Bronchial epithelial cell (primary cell): ENCODE measurements around the gene DNM3. TPM values are rescaled to one million over a fixed set of nuclear protein-coding genes. Genes with fewer than 3 reads are reported as not detected.

Experiments
- DNase-seq: peaks from one replicate; pipeline ENCODE4 v3.0.0-alpha.2; 2010; ENCODE audit warnings: low read depth
- FAIRE-seq: peaks from 2 replicates; lab custom pipeline; 2011; peaks lifted over from hg19 to GRCh38; lab: Jason Lieb, UNC
- H3K27me3 ChIP-seq: 2 replicates; pipeline ENCODE4 v1.5.1; 2011; ENCODE audit warnings: low read length; ENCODE audit not compliant: control insufficient read depth, insufficient read depth
- H3K36me3 ChIP-seq: 2 replicates; pipeline ENCODE4 v1.5.1; 2011; ENCODE audit warnings: low read length; ENCODE audit not compliant: control insufficient read depth, insufficient read depth
- H3K4me3 ChIP-seq: 2 replicates; pipeline ENCODE4 v1.5.1; 2011; ENCODE audit warnings: mild to moderate bottlenecking, low read depth, low read length, control low read depth
- CTCF ChIP-seq: IDR thresholded peaks from 2 replicates; pipeline ENCODE4 v1.5.1; 2011; ENCODE audit warnings: mild to moderate bottlenecking, moderate library complexity, low read length, control low read depth, inconsistent platforms; ENCODE audit not compliant: insufficient read depth, severe bottlenecking
- total RNA-seq: library from RNA; depleted of rRNA; stranded (reverse); fragments of >200 nt; gene quantifications from 2 replicates; pipeline ENCODE4 v1.2.1, GENCODE V29; 2014

DNM3 gene
- total RNA-seq, 1 donor from 2014 or later: 1.3 TPM

- DNase-seq (no peak), FAIRE-seq (no peak)
- no peak for TF ChIP-seq CTCF
- Histone ChIP-seq H3K27me3 (no peaks in the 10 kb centered on the region), H3K4me3 (no peak overlapping the region), H3K36me3 (no peaks in the 10 kb centered on the region)
These were observed 338.6 kb downstream of the DNM3 start for GRCh38 chr1:172179918-172180317.

- no peaks in the 10 kb centered on the region for H3K27me3 ChIP-seq
- no peak overlapping the region for H3K4me3 ChIP-seq
- no peak for TF ChIP-seq CTCF
- H3K36me3 ChIP-seq: no peaks in the 10 kb centered on the region
- FAIRE-seq (no peak), DNase-seq (peak; percentile 30)
These were observed 339.4 kb downstream of the DNM3 start for GRCh38 chr1:172180501-172181285.

DNA sequence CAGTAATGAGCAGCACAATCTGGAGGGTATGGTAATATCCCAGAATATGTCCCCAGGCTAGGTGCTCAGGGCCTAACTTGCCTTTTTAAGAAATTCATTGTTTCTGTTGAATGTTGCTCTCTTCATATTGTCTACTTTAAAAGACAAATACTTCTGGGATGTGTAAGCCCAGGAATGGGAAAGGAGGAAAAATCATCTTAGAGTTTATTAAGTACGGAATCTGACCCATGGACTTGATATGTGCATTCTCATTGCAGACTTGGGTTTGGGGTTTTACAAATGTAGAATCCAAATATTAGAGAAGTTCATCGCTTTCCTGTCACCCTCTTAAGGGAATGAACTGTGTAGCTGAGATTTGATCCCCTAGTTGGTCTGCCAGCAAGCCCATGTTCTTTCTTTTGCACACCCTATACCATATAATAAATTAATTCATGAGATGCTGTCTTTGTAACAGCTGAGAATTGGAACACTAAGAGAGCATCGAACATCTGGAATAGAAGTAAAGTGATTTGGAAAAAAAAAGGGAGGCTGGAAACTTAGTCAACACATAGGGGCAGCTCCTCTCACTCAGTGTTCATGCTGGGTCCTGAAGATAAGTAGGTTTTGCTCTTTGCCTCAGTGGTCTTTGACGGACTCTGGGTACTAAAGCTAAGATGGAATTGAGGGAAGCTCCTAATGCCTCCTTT is 343.4 kb downstream of the DNM3 start:
- Histone ChIP-seq H3K27me3 (no peaks in the 10 kb centered on the region), H3K4me3 (no peak overlapping the region), H3K36me3 (no peaks in the 10 kb centered on the region)
- no peak for DNase-seq
- FAIRE-seq: no peak
- TF ChIP-seq CTCF: no peak

GRCh38 chr1:172185211-172185610 is 343.9 kb downstream of the DNM3 start:
- no peak for TF ChIP-seq CTCF
- Histone ChIP-seq H3K4me3 (no peak overlapping the region), H3K36me3 (no peaks in the 10 kb centered on the region), H3K27me3 (no peaks in the 10 kb centered on the region)
- DNase-seq (no peak), FAIRE-seq (no peak)

- no peak for TF ChIP-seq CTCF
- DNase-seq (no peak), FAIRE-seq (no peak)
- Histone ChIP-seq H3K27me3 (no peaks in the 10 kb centered on the region), H3K4me3 (no peak overlapping the region), H3K36me3 (no peaks in the 10 kb centered on the region)
These were observed 344.7 kb downstream of the DNM3 start for GRCh38 chr1:172185996-172186395.
